ENCODE measurements around the gene ENOX1.

ENOX1 gene

DNA sequence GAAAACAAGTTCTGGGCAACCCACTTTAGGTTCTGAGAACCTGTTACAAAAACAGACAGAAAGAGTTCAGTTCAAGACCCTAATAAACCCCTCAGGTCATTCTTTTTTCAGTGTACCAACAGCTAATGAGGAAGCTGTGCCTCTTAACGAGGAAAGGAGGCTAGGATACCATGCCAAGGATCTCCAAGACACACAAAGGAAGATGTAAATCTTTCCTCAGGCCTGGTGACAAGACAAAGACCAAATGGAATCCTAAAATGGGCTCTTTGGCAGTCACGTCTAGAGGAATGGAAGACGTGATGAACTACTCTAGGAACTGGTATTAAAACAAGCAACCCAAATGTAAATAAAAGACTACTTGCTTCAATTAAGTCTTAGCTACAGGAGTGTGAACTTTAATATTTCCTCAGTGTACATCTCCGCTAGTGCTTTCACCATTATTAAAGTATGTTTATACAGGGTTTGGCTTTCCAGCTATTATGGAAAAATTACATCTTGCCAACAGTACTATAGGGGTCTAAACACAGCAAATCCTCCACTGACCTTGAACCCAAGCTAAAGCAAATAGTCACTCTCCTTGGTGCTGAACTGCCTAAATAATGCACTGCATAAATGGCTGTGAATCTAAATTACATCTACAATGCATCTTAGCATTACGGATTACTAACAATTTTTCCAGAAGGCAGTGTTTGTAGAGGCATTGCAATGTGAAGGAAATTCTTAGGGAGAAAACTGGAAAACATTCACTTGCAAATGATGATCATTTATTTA lies 42.3 kb downstream of the ENOX1 start:
- no peak for DNase-seq (ENCODE audit: low read depth in 2 of 2)

DNA sequence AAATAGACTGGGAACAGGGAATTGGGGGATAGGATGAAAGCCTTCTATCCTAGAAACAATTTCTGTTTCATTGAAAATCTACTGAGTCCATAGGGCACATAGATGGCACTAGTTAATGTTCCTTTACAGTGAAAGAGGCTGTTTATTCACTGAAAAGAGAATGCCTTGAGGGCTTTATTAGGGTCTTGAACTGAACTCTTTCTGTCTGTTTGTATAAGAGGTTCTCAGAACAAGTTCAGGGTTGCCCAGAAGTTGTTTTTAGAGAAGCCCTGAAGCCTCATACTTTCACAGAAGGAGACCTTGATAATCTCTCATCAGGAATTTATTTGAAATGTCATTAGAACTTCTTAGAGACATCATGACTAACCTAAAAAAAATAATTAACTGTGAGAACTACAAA lies 43.9 kb downstream of the ENOX1 start:
- DNase-seq (ENCODE audit: low read depth in 2 of 2): no peak

GRCh38 chr13:43737392-43737923 lies 49.3 kb downstream of the ENOX1 start:
- no peak for DNase-seq (ENCODE audit: low read depth in 2 of 2)

- DNase-seq (ENCODE audit: low read depth in 2 of 2): no peak
Measured at GRCh38 chr13:43732726-43733125, 54.0 kb downstream of the ENOX1 start.

DNA sequence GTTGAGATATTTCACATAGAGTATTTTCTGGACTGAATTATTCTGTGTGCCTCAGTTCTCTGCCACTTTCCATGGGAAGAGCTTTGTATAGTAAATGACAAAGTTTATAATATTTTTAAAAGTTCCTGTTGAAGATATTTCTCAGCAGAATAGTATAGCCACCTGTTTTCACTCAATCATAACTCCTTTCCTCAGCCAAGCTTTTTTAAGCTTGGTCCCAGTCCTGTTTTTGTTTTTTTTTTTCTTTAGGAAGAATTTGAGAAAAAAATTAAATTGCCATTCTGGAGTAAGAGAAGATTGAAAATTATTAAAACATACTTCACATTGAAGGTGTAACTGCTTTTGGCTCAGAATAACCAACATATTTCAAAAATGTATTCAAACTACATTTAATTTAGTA lies 55.5 kb downstream of the ENOX1 start:
- DNase-seq (ENCODE audit: low read depth in 2 of 2): no peak

- DNase-seq (ENCODE audit: low read depth in 2 of 2): no peak
Measured at GRCh38 chr13:43730642-43731041, 56.1 kb downstream of the ENOX1 start.

DNA sequence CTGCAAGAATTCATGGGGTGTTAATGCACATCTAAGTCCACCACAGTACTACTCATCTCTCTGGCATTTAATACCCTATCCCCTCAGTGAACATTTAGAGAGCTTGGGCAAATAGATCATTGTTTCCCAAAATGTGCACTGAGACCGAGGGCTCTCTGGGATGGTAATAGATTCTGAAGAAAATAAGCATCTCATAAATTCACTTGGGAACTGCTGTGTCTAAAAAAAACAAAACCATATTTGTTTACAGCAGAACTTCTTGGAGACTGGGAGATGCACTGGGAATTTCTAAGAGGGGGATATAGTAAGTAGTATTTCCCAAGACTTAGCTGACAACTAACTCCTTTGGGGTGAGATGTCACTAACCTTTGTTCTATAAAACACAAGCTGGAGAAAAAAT lies 58.4 kb downstream of the ENOX1 start:
- no peak for DNase-seq (ENCODE audit: low read depth in 2 of 2)

DNA sequence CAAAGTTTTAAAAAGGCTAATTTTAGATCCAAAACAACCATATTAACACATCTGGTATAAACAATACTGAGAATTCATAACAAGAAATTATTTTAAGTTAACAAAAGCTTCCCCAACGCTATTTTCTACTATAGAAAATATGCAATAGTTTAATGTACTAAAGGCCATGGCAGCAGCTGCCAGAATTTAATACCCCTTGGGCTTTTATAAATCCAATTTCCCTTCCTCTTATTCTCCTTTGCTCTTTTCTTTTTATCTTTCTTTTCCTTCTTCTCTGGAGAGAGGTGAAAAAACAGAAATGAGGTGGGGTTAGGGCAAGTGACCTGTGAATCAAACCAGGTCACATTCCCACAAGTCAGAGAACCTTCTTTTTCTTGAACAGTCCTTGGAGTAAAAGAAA lies 58.9 kb downstream of the ENOX1 start:
- no peak for DNase-seq (ENCODE audit: low read depth in 2 of 2)

GRCh38 chr13:43725460-43725859 lies 61.3 kb downstream of the ENOX1 start:
- DNase-seq (ENCODE audit: low read depth in 2 of 2): no peak

DNA sequence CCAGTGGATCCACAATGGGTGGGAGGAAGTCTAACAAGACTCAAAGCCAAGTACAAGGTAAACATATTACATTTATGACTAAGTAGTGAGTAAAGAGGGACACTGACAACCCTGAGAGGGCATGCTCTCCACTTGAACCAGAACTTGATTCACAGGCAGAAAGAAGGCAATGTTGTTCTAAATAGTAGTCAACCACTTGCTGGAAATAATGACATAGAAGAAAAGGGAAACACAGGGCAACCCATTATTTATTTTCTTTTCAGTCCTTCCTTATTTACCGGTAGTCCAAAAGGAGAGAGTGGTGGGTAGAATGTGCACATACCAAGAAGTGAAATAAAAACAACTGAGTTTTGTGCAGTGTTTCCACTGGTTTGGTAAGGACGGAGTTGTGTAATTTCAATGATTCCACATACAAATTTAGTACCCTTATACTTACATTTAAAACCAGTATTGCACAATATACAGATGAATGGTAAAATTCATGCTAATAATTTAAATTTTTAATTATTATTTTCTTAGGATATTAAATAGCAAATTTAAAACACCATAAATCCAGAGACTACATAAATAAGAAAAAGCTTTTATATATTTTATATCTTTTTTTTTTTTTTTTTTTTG lies 65.9 kb downstream of the ENOX1 start:
- no peak for DNase-seq (ENCODE audit: low read depth in 2 of 2)

DNA sequence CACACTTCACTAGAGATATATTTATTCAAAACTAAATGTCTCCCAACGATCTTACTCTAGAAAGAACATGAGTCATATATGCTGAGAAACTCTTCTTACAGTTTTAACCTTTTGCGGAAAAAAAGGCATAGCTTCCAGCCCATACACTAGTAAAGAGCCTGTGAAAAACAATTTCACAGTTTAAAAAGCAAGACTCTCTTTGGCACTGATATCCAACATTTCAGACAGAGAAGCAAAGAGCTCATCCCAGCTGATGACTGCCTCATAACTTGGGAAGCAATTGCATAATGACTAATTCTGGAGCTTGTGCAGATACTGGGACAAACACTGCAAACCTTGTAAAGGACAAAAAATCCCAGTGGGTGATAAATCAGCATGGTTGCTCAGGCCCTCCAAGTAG lies 88.0 kb downstream of the ENOX1 start:
- DNase-seq (ENCODE audit: low read depth in 2 of 2): no peak

DNA sequence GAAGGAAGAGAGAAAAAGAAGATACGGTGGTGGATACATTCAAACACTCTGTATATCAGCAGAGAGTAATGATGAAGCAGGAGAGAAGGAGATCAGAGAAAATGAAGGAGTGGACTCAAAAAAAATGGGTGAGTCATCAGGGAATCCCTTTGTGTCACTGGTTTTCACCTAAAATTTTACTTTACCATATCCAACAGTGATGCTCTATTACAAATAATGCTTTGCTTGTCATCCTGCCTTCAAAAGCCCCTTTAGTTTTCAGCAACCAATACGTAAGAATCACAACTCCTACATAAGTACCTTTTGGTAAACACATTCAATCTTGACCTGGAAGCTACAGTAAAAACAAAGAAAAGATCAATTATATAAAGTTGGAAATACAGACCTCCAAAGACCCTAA lies 88.8 kb downstream of the ENOX1 start:
- DNase-seq (ENCODE audit: low read depth in 2 of 2): no peak

GRCh38 chr13:43697323-43697722 lies 89.4 kb downstream of the ENOX1 start:
- no peak for DNase-seq (ENCODE audit: low read depth in 2 of 2)

GRCh38 chr13:43694146-43694664 lies 92.6 kb downstream of the ENOX1 start:
- DNase-seq (ENCODE audit: low read depth in 2 of 2): no peak

- no peak for DNase-seq (ENCODE audit: low read depth in 2 of 2)
Measured at GRCh38 chr13:43693639-43694038, 93.1 kb downstream of the ENOX1 start.

DNA sequence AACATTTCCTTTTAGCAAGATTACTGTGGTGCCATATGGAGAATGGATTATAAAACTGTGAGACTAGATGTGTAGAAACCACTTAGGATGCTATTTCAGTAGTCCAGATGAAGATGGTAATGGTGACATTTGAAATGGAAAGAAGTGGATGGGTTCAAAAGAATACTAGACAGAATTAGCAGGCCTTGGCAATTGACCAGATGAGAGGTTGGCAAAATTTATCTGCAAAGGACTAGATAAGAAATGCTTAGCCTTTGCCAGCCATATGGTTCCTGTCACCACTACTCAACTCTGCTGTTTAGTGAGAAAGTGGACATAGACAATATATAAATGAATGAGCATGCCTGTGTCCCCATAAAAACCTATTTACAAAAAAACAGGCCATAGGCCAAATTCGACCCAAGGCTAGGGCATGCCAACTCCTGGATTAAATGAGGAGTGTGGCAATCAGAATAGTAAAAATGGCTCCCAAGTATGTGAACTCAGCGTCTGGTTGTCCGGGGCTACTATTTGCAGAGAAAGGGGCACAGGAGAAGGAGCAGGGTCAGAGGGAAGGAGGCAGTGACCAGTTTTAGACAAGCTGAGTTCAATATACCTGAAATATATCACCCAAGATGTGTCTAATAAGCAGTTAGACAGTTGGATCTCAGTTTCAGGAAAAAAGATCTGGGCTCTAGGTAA lies 98.4 kb downstream of the ENOX1 start:
- DNase-seq (ENCODE audit: low read depth in 2 of 2): no peak

GRCh38 chr13:43687038-43687437 lies 99.7 kb downstream of the ENOX1 start:
- no peak for DNase-seq (ENCODE audit: low read depth in 2 of 2)

DNA sequence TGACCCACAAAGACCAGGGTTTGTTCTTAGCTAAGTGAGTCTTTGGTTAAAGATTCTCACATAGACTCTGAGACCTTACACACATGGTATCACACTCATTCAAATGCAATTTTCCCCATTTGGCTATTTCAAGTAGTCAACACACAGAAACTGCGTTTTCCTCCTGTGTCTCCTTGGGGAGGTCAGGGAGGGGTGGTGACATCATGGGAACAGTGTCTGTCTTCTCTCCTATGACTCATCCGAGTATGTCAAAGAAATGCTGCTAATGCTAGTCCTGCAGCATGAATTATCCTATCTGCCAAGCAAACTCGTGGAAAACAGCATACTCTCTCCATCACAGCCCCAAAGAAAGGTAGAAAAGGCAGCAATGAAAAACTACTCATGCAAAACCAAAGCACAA lies 100.2 kb downstream of the ENOX1 start:
- DNase-seq (ENCODE audit: low read depth in 2 of 2): no peak

GRCh38 chr13:43684963-43685725 lies 101.6 kb downstream of the ENOX1 start:
- DNase-seq (ENCODE audit: low read depth in 2 of 2): no peak

DNA sequence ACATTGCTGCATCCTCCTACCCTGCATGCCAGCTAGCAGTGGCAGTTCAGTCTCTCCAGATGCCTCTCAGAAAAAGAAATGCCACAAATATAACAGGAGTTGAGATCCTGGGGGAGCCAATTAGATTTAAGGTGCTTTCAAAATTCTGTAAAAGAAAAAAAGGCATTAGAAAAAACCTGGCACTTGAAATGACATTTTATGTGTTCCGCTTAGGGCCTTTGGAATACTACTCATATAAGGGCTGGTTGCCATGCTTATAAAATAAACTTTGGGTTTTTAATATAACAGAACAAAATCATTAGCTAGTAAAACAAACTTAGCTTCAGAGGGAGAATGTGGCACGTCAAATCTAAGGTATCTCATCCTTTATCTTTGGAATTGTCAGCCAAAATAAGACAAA lies 104.1 kb downstream of the ENOX1 start:
- DNase-seq (ENCODE audit: low read depth in 2 of 2): no peak

GRCh38 chr13:43676320-43676719 lies 110.5 kb downstream of the ENOX1 start:
- no peak for DNase-seq (ENCODE audit: low read depth in 2 of 2)

DNA sequence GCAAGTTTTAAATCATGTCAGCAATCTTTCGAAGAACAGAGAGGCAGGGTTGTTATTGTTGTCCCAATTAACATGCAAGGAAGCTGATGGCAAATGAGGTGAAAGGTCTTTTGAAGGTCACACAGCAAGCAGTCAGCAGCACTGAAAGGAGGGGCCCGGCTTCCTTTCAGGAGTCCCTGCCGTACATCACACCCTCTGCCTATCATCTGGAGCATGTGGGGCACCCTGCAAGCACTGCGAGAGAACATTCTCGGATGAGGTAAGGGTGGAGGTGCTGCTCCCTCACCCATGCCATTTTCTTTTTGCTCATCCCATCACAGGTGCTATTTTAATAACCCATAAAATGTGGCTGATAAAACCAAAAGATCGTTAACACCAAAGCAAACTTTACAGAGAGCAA lies 111.2 kb downstream of the ENOX1 start:
- no peak for DNase-seq (ENCODE audit: low read depth in 2 of 2)

Measured in stimulated activated CD8-positive, alpha-beta memory T cell treated with anti-CD3 and anti-CD28 coated beads, Interleukin-2, amount 100 ng/mL, for 1 hour (primary cell).